A549 (cell line): ENCODE data around the gene CRK. TPM values are rescaled to one million over a fixed set of nuclear protein-coding genes. Genes with fewer than 3 reads are reported as not detected.
A peak's percentile ranks its signal among the peaks of the same experiment; 100 is the strongest.

Experiments used
- ATAC-seq, 2 experiments: fragments of 200-7000 bp in 1 of 2; fragments of >200 bp in 1 of 2; cut with Nextera tagmentation in 1 of 2; cut with Tn5 transposase in 1 of 2; 3 replicates each; pipeline versions ENCODE4 v1.8.0 to v1.9.1; 2018 to 2020; ENCODE audit warnings: mild to moderate bottlenecking in 1 of 2, moderate library complexity in 1 of 2
- CTCF ChIA-PET: fragments of 300-600 bp; sonication (Branson Sonifier 250); formaldehyde crosslinking; extraction: SDS; loops from one replicate; lab custom pipeline; 2021; ENCODE audit warnings: antibody characterized with exemption, inconsistent platforms; lab: Yijun Ruan, JAX
- POLR2A ChIA-PET: fragments of 350-600 bp; formaldehyde crosslinking; extraction: SDS; loops from one replicate; lab custom pipeline; 2021; ENCODE audit warnings: antibody characterized with exemption, inconsistent platforms; lab: Yijun Ruan, JAX
- DNase-seq, 2 experiments: peaks; one replicate each; pipeline versions ENCODE4 v3.0.0 to v3.0.0-alpha.2; 2011 to 2016; ENCODE audit warnings: low read depth in 1 of 2, low spot score in 1 of 2
- FAIRE-seq: peaks from 2 replicates; lab custom pipeline; 2011; peaks lifted over from hg19 to GRCh38; lab: Jason Lieb, UNC
- H3K27ac ChIP-seq, 2 experiments: fragments of >200 bp; sonication (Bioruptor Twin); formaldehyde crosslinking; 3 replicates each; pipeline ENCODE4 v1.5.1; 2016 to 2017
- H3K4me1 ChIP-seq: fragments of >200 bp; sonication (Bioruptor Twin); formaldehyde crosslinking; 3 replicates; pipeline ENCODE4 v1.6.1; 2016
- H3K4me2 ChIP-seq: fragments of >200 bp; sonication (Bioruptor Twin); formaldehyde crosslinking; 3 replicates; pipeline ENCODE4 v1.6.1; 2016
- H3K4me3 ChIP-seq: fragments of >200 bp; sonication (Bioruptor Twin); formaldehyde crosslinking; 3 replicates; pipeline ENCODE4 v1.5.1; 2016
- H3K9me3 ChIP-seq: fragments of >200 bp; sonication (Bioruptor Twin); formaldehyde crosslinking; 3 replicates; pipeline ENCODE4 v1.6.1; 2016
- CEBPB ChIP-seq, 2 experiments: fragments of >200 bp in 1 of 2; sonication (Bioruptor Twin) in 1 of 2; formaldehyde crosslinking in 1 of 2; IDR thresholded peaks; 2 replicates each; pipeline ENCODE4 v1.6.1; 2012 to 2016
- CTCF ChIP-seq: fragments of >200 bp; sonication (Bioruptor Twin); formaldehyde crosslinking; IDR thresholded peaks from 3 replicates; pipeline ENCODE4 v1.5.1; 2016
- EHMT2 ChIP-seq: fragments of 200-600 bp; sonication (generic); IDR thresholded peaks from 2 replicates; pipeline ENCODE4 v1.6.1; 2016; ENCODE audit warnings: antibody characterized with exemption, low read depth, mild to moderate bottlenecking, moderate library complexity
- ESRRA ChIP-seq: fragments of 150-350 bp; IDR thresholded peaks from 2 replicates; pipeline ENCODE4 v1.6.1; 2014; ENCODE audit warnings: mild to moderate bottlenecking, low read length, borderline replicate concordance
- HDAC2 ChIP-seq: fragments of 200-600 bp; sonication (generic); IDR thresholded peaks from 2 replicates; pipeline ENCODE4 v1.6.1; 2016
- HOXA7 ChIP-seq: fragments of 250-450 bp; sonication (Bioruptor Pico); IDR thresholded peaks from 2 replicates; pipeline ENCODE4 v1.5.0; 2020; ENCODE audit warnings: mild to moderate bottlenecking, moderate library complexity
- JUNB ChIP-seq: fragments of >200 bp; sonication (Bioruptor Twin); formaldehyde crosslinking; IDR thresholded peaks from 2 replicates; pipeline ENCODE4 v1.6.1; 2016
- KDM1A ChIP-seq: fragments of 200-600 bp; sonication (generic); IDR thresholded peaks from 2 replicates; pipeline ENCODE4 v1.6.1; 2016; ENCODE audit warnings: low read depth, mild to moderate bottlenecking
- MAZ ChIP-seq: fragments of 150-350 bp; IDR thresholded peaks from 2 replicates; pipeline ENCODE4 v1.6.1; 2014; ENCODE audit warnings: antibody characterized with exemption, low read depth, low read length, borderline replicate concordance
- PBX3 ChIP-seq: IDR thresholded peaks from 2 replicates; pipeline ENCODE4 v1.6.1; 2012
- POLR2A ChIP-seq: IDR thresholded peaks from 2 replicates; pipeline ENCODE4 v1.6.1; 2012; ENCODE audit warnings: mild to moderate bottlenecking, low read length
- RAD21 ChIP-seq, 2 experiments: fragments of >200 bp in 1 of 2; sonication (Bioruptor Twin) in 1 of 2; formaldehyde crosslinking in 1 of 2; IDR thresholded peaks in 1 of 2; conservative IDR thresholded peaks in 1 of 2; 2 replicates in 1 of 2; 3 replicates in 1 of 2; pipeline ENCODE4 v1.6.1; 2012 to 2018; ENCODE audit warnings: inconsistent platforms in 1 of 2
- RCOR1 ChIP-seq: fragments of 150-350 bp; IDR thresholded peaks from 2 replicates; pipeline ENCODE4 v1.6.1; 2014; ENCODE audit warnings: antibody characterized with exemption, low read length, low read depth
- RNF2 ChIP-seq: fragments of 200-600 bp; sonication (generic); IDR thresholded peaks from 2 replicates; pipeline ENCODE4 v1.6.1; 2016; ENCODE audit warnings: low read depth, mild to moderate bottlenecking, antibody characterized with exemption, moderate library complexity, borderline replicate concordance
- TP53 ChIP-seq: fragments of 250-450 bp; sonication (Bioruptor Pico); IDR thresholded peaks from 2 replicates; pipeline ENCODE4 v1.5.0; 2021; ENCODE audit warnings: mild to moderate bottlenecking, moderate library complexity
- ZFP36 ChIP-seq: fragments of 450-650 bp; IDR thresholded peaks from 2 replicates; pipeline ENCODE4 v1.6.1; 2014; ENCODE audit warnings: borderline replicate concordance; ENCODE audit not compliant: partially characterized antibody
- ZNF302 ChIP-seq: fragments of 250-450 bp; sonication (Bioruptor Pico); IDR thresholded peaks from 2 replicates; pipeline ENCODE4 v1.9.0; 2021; ENCODE audit warnings: inconsistent platforms, mild to moderate bottlenecking, moderate library complexity
- WGBS: methylation state at CpG from one replicate; pipeline ENCODE4 v1.1.6; 2017; ENCODE audit errors: missing lambda C conversion rate; 5-methylcytosine and 5-hydroxymethylcytosine counted together
- polyA plus RNA-seq, 4 experiments: library from polyadenylated mRNA; depleted of rRNA in 3 of 4; stranded (reverse); fragments of >200 nt; fragmentation: RNase III in 1 of 4; extraction: RNeasy Plus Mini Kit Qiagen cat#74134 plus additional on column Dnase treatment in 1 of 4; gene quantifications; 2 replicates in 3 of 4; 3 replicates in 1 of 4; pipeline ENCODE4 v1.2.3, GENCODE V29; 2011 to 2017

Gene CRK
- polyA plus RNA-seq, 2 of the 4 experiments (the other 2 are of a cell fraction) = 76.5 to 124 TPM

GRCh38 chr17:1473841-1474240 is 17.8 kb upstream of the CRK start:
- DNase-seq = no peak
- H3K4me1 ChIP-seq = no peaks in the 10 kb centered on the region
- CTCF ChIA-PET = interaction anchor here (0.7 to 1.4 kb wide), 2 partner anchors 11 to 43 kb away, joined by 3 read pairs; partner anchors contain the start of gene INPP5K
- TF ChIP-seq ZFP36 = no peak
- TF ChIP-seq ESRRA = no peak
- no peak for TF ChIP-seq ZNF302
- TF ChIP-seq JUNB = no peak
- no peak for TF ChIP-seq PBX3
- no peak for TF ChIP-seq CTCF
- no peak for TF ChIP-seq RCOR1
- TF ChIP-seq CEBPB (IDR thresholded peaks at IDR 0.05) = no peak
- no peak for TF ChIP-seq KDM1A
- TF ChIP-seq EHMT2 = no peak
- no peak for TF ChIP-seq RAD21 (conservative IDR thresholded peaks at IDR 0.05 in 1 of 2, IDR thresholded peaks at IDR 0.05 in 1 of 2)
- TF ChIP-seq, all 56 proteins: peak for 0
- no peak overlapping the region for H3K27ac ChIP-seq
- FAIRE-seq (no peak), ATAC-seq (no peak)
- H3K4me3 ChIP-seq = no peak overlapping the region
- POLR2A ChIA-PET = no interaction called here
- H3K4me2 ChIP-seq = no peak overlapping the region
- H3K9me3 ChIP-seq = no peaks in the 10 kb centered on the region
- 90% methylated on average over 10 of the region's 10 CpGs for WGBS

- TF ChIP-seq RAD21 (conservative IDR thresholded peaks at IDR 0.05 in 1 of 2, IDR thresholded peaks at IDR 0.05 in 1 of 2) (peak in 1 of 2 experiments; percentile 24; a peak in 2 of 5 replicates), TP53 (no peak), RNF2 (no peak)
- no peak for DNase-seq
- no peak for FAIRE-seq
- Histone ChIP-seq H3K9me3 (no peaks in the 10 kb centered on the region), H3K27ac (no peak overlapping the region), H3K4me2 (no peak overlapping the region), H3K4me3 (no peak overlapping the region), H3K4me1 (no peaks in the 10 kb centered on the region)
- 61% methylated on average over 11 of the region's 11 CpGs for WGBS
- CTCF ChIA-PET = interaction anchor here (2.1 to 2.9 kb wide), 2 partner anchors 12 to 108 kb away, joined by 8 to 17 read pairs; no protein-coding TSS in a partner anchor
- ATAC-seq = peak; percentile 35 to 51; a peak in 4 of 6 replicates
- POLR2A ChIA-PET = no interaction called here
These were observed 17.1 kb upstream of the CRK start for GRCh38 chr17:1473170-1473569.

GRCh38 chr17:1471911-1472821 is 16.1 kb upstream of the CRK start:
- ChIA-PET CTCF (interaction anchor here (0.8 to 2.9 kb wide), 4 partner anchors 11 to 141 kb away, joined by 3 to 17 read pairs (median 6); no protein-coding TSS in a partner anchor), POLR2A (no interaction called here)
- TF ChIP-seq MAZ = no peak
- TF ChIP-seq HDAC2 = no peak
- no peak for TF ChIP-seq TP53
- no peak for TF ChIP-seq JUNB
- no peak for TF ChIP-seq POLR2A
- TF ChIP-seq KDM1A = no peak
- TF ChIP-seq CTCF = no peak
- TF ChIP-seq HOXA7 (CRISPR knock-in tag) = no peak
- Histone ChIP-seq H3K9me3 (no peaks in the 10 kb centered on the region), H3K27ac (no peak overlapping the region), H3K4me2 (no peak overlapping the region), H3K4me3 (no peak overlapping the region), H3K4me1 (no peaks in the 10 kb centered on the region)
- ATAC-seq (no peak), DNase-seq (no peak), FAIRE-seq (no peak)
- 93% methylated on average over 39 of the region's 42 CpGs for WGBS
